NCI-H1105 treated with DMSO at 0.1 percent for 48 hours (cell line): Measurements from ENCODE around the gene SH3BP2.
"Not testable (repeated sequence)": the region's sequence is repeated elsewhere in the genome, so short reads cannot be mapped to it uniquely, and the experiment has no call there.

ENCODE experiments used
- DNase-seq: peaks from one replicate; lab custom pipeline; 2025; lab: John Stamatoyannopoulos, UW

The SH3BP2 gene

DNA sequence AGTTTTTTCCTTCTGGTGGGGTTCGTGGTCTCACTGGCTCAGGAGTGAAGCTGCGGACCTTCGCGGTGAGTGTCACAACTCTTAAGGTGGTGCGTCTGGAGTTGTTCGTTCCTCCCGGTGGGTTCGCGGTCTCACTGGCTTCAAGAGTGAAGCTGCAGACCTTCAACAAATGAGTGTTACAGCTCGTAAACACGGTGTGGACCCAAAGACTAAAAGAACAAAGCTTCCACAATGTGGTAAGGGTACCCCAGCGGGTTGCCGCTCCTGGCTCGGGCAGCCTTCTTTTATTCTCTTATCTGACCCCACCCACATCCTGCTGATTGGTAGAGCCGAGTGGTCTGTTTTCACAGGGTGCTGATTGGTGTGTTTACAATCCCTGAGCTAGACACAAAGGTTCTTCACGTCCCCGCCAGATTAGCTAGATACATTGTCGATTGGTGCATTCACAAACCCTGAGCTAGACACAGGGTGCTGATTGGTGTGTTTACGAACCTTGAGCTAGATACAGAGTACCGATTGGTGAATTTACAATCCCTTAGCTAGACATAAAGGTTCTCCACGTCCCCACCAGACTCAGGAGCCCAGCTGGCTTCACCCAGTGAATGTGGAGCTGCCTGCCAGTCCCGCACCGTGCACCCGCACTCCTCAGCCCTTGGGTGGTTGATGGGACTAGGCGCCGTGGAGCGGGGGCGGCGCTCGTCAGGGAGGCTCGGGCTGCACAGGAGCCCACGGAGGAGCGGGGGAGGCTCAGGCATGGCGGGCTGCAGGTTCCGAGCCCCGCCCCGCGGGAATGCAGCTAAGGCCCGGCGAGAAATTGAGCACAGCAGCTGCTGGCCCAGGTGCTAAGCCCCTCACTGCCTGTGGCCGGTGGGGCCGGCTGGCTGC, 30.2 kb upstream of the SH3BP2 start:
- DNase-seq = not testable (repeated sequence)

DNA sequence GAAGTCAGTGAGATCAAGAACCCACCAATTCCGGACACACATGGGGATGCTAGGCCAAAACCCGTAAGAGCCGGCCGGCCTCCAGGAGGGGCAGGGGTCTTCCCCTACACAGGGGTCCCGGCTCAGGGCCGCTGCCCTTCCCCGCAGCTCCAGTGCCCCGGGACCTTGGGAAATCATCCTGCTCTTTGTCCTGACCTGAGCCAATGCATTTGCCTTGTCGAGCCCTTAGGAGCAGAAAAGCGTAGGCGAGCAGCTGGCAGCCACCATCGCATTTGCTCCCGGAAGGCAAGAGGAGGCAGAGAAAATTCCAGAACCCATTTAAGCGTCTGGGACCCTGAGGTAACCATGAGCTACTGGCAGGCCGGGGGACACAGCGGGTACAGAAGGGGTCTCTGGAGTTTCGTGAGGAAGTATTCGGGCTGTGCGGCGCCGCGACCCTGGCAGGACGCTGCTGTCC, 29.3 kb upstream of the SH3BP2 start:
- no peak for DNase-seq

- DNase-seq = no peak
These were observed 26.9 kb upstream of the SH3BP2 start for GRCh38 chr4:2765832-2766526.

- no peak for DNase-seq
These were observed 25.7 kb upstream of the SH3BP2 start for GRCh38 chr4:2767046-2767704.

- DNase-seq = no peak
These were observed 25.2 kb upstream of the SH3BP2 start for GRCh38 chr4:2767705-2768074.

GRCh38 chr4:2768124-2768523, 24.8 kb upstream of the SH3BP2 start:
- DNase-seq = no peak

DNA sequence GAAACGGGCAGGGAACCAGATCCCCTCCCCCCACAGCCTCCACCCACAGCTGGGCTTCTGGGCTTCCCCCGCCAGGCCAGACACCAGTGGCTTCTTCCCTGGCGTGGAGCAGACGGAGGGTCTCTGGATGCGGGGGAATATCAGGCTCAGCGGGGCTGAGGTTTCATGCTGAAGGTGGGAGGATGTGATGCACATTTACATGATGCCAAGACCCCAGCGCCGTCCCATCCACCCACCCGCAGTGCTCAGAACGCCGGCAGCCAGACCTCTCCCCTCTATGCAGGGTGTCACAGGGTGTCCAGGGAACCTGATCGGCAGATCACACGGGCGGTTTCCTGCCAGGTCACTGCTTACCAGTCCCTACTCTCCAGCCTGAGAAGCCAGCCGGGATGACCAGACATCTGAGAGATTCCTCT, 24.0 kb upstream of the SH3BP2 start:
- no peak for DNase-seq

DNA sequence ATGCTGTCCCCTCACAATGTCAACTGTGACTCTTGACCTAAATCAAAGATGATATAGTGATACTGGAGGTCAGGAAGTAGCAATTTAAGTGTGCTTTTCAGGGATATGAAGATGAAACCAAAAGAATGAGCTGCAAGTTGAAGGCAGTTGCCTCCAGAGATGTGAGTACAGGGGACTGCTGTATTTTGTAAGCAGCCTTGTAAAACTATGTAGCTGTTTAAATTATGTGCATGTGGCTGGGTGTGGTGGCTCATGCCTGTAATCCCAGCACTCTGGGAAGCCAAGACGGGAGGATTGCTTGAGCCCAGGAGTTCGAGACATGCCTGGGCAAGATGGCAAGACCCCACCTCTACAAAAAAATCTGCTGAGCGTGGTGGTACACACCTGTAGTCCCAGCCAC, 21.6 kb upstream of the SH3BP2 start:
- no peak for DNase-seq

- DNase-seq = not testable (repeated sequence)
These were observed 12.2 kb upstream of the SH3BP2 start for GRCh38 chr4:2780643-2781042.

DNA sequence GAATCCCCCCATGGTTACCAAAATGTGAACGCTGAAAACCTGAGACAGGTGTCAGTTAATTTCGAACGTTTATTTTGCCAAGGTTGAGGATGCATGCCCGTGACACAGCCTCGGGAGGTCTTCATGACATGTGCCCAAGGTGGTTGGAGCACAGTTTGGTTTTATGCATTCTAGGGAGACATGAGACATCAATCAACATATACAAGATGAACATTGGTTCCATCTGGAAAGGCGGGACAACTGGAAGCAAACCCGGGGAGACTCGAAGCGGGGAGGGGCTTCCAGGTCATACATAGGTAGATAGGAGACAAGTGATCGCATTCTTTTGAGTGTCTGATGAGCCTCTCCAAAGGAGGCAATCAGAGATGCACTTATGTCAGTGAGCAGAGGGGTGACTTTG, 11.0 kb upstream of the SH3BP2 start:
- no peak for DNase-seq

DNA sequence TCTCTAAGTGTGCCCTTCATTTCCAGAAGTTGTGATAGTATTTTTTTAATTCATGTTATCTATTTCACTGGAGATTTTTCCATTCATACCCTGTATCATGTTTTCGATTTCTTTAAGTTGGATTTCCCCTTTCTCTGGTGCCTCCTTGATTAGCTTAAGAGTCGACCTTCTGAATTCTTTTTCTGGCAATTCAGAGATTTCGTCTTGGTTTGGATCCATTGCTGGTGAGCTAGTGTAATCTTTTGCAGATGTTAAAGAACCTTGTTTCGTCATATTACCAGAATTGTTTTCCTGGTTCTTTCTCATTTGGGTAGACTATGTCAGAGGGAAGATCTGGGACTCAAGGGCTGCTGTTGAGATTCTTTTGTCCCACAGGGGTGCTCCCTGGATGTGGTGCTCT, 9.1 kb upstream of the SH3BP2 start:
- no peak for DNase-seq

GRCh38 chr4:2785613-2786012, 7.3 kb upstream of the SH3BP2 start:
- no peak for DNase-seq

GRCh38 chr4:2786152-2786671, 6.7 kb upstream of the SH3BP2 start:
- no peak for DNase-seq

DNA sequence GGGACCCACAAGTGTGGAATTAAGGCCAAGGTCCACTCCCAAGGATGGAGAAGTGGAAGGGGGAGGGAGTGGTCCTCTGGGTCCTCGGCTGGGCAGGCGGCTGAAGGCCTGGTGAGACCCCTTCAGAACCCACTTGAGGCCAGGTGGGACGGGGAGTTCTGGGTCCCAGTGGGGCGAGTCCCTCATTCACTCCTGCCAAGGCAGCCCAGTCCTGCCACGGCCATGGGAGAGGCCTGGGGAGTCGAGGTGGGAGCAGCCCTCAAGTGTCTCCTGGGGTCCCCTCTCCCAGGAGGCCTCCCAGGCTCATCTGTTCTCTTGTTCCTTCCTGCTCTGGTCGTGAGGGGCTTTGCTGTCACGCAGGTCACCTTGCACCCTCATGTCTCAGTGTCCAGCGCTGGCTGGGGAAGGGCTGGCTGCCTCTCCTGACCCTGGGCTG, 6.1 kb upstream of the SH3BP2 start:
- no peak for DNase-seq

DNA sequence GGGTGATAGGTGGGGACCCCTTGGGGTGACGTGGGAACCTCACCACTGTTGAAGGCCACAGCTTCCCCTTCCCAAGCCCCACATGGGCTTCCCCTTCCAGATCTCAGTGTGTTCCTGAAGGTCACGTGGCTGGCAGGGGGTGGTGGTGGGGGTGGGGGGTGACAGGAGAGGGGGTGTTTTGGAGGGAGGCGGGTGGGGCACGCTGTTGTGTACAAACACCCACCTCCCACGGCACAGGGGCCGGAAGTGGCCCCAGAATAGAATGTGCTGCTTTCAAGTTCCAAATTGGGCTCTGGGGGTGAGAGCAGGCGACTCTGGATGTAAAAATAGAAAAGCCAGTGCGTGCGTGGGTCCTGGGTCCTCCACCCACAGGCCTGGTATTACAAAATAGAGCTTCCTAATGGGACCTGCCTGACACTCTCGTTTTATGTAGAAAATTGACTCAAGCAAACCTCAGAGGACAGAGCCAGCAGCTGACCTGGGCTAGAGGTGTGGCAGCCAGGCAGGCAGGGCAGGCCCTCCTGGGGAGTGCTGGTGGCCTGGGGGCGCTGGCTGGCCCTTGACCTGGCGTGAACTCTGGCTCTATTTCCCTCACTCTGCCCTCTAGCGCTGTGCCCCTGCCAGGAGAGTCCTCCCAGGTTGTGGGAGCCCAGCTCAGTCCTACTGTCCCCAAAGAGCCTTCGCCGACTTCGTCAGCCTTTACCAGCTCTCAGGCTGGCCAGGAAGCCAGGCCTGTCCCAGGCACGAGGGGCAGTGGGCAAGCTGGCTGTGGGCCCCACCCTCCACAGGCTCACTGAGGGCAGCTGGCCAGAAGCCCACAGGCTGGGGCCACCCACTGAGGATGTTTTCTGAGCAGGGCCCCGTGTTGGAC, 5.4 kb upstream of the SH3BP2 start:
- no peak for DNase-seq

GRCh38 chr4:2788101-2788500, 4.8 kb upstream of the SH3BP2 start:
- DNase-seq = no peak

DNA sequence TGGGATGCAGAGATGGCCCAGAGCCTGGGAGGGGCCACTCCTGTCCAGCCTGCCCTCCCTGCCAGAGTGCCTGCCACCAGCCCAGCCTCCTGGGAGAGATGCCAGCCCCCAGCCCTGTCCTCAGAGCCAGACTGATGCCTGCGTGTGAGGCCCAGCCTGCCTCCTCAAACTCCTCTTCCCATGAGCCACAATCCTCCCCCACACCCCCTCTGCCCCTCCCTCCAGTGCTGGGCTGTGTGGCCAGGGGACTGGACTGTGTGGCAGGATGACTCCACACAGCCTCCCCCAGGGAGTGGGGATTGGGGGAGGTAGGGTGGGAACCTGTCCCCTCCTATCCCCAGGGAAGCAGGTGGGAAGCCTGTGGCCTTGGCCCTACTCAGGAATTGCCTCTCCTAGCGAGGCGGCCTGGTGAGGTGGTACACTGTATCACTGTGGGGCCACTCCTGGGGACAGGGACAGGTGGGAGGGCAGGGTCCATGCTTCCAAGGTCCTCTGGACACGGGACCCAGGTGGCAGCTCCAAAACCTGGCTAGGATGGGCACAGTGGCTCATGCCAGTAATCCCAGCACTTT, 4.3 kb upstream of the SH3BP2 start:
- DNase-seq = no peak

- DNase-seq = no peak
These were observed 3.5 kb upstream of the SH3BP2 start for GRCh38 chr4:2789351-2789750.

- DNase-seq = no peak
These were observed 2.9 kb upstream of the SH3BP2 start for GRCh38 chr4:2789793-2790582.
